ENCODE results near the gene BSDC1. TPM values are rescaled to one million over a fixed set of nuclear protein-coding genes. Genes with fewer than 3 reads are reported as not detected.

Gene BSDC1
- total and polyA plus RNA-seq, 10 of the 15 experiments (the other 5 are each of a cell fraction or from before 2014, with no cell fraction given) = 3.0 to 39.7 (median 22.8) TPM

DNA sequence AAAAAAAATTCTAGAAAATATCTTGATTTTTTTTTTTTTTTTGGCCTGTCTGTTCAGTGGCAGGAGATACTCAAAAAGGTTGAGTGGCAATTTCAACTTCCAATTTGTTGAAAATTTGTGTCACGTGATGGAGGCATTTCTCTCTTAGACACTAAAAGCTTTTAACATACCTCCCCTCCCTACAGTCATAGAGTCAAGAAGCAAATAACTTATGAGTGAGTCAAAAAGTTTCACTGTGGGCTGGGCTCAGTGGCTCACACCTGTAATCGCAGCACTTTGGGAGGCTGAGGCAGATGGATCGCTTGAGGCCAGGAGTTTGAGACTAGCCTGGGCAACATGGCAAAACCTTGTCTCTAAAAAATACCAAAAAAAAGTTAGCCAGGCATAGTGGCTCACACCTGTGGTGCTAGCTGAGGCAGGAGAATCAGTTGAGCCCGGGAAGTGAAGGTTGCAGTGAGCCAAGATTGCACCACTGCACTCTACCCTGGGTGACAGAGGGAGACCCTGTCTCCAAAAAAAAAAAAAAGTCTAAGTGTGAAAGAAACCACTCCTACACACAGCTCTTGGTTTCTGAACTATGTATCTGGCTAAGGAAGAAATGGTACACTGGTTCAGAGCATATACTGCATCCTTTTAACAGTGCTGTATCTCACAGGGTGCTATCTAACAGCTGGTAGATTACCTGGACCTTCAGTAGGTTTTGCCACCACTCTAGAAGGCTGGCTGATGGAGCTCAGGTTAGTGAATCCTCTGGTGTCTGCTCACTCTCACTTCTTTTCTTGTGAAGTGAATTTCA, 11.6 kb upstream of the BSDC1 start:
- BruUV-seq (replicated peaks) = no TSS peak
- Histone ChIP-seq H3K36me3 (ENCODE audit: control insufficient read depth in 2 of 2, insufficient read depth in 2 of 2, low read length in 1 of 2) (no peaks in the 10 kb centered on the region), H3K4me1 (ENCODE audit: control insufficient read depth, insufficient read depth, low read length) (no peaks in the 10 kb centered on the region), H3K27me3 (replicated peaks in 1 of 2; ENCODE audit: control insufficient read depth in 2 of 2, insufficient read depth in 2 of 2, low read length in 1 of 2) (no peaks in the 10 kb centered on the region), H3K79me2 (ENCODE audit: control insufficient read depth, insufficient read depth, low read length) (no peaks in the 10 kb centered on the region), H3K9me3 (replicated peaks; ENCODE audit: control insufficient read depth, insufficient read depth, low read length) (no peaks in the 10 kb centered on the region), H3K27ac (ENCODE audit: control insufficient read depth, insufficient read depth) (no peak overlapping the region), H2AFZ (ENCODE audit: control insufficient read depth, low read depth, low read length) (no peak overlapping the region), H3K4me2 (ENCODE audit: control insufficient read depth, insufficient read depth) (no peak overlapping the region), H3K4me3 (no peak overlapping the region), H4K20me1 (ENCODE audit: control insufficient read depth, insufficient read depth) (no peaks in the 10 kb centered on the region), H3K9ac (ENCODE audit: control insufficient read depth, insufficient read depth, low read length) (no peak overlapping the region)
- 43% methylated on average over 4 of the region's 4 CpGs for WGBS (ENCODE audit: insufficient coverage, insufficient replicate concordance, low lambda C conversion rate, missing lambda C conversion rate)
- in situ Hi-C loops (cut with MboI) (no loop called here), intact Hi-C loops (cut with micrococcal nuclease; ENCODE audit: unreplicated experiment) (no loop called here)
- DNase-seq (ENCODE audit: low read depth, low spot score) (no peak), FAIRE-seq (no peak), ATAC-seq (peak; percentile 42)
- CTCF ChIA-PET = interaction anchor here (1.3 to 7.4 kb wide), 3 partner anchors 7 to 190 kb away, joined by 4 to 87 read pairs (median 5); partner anchors contain the start of gene BSDC1
- POLR2A ChIA-PET = interaction anchor here (0.7 kb wide), 1 partner anchor 253 kb away, joined by 10 read pairs; no protein-coding TSS in a partner anchor
- RAD21 ChIA-PET (ENCODE audit: unreplicated experiment) = interaction anchor here (1.5 kb wide), 1 partner anchor 190 kb away, joined by 4 read pairs; no protein-coding TSS in a partner anchor
- SMC1A ChIA-PET (ENCODE audit: uncharacterized antibody, unreplicated experiment) = interaction anchor here (0.6 to 0.7 kb wide), 2 partner anchors 68 to 236 kb away, joined by 3 read pairs; no protein-coding TSS in a partner anchor
- TF ChIP-seq, protein P1, sequence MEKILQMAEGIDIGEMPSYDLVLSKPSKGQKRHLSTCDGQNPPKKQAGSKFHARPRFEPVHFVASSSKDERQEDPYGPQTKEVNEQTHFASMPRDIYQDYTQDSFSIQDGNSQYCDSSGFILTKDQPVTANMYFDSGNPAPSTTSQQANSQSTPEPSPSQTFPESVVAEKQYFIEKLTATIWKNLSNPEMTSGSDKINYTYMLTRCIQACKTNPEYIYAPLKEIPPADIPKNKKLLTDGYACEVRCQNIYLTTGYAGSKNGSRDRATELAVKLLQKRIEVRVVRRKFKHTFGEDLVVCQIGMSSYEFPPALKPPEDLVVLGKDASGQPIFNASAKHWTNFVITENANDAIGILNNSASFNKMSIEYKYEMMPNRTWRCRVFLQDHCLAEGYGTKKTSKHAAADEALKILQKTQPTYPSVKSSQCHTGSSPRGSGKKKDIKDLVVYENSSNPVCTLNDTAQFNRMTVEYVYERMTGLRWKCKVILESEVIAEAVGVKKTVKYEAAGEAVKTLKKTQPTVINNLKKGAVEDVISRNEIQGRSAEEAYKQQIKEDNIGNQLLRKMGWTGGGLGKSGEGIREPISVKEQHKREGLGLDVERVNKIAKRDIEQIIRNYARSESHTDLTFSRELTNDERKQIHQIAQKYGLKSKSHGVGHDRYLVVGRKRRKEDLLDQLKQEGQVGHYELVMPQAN (conservative IDR thresholded peaks at IDR 0.05) = no peak
- TF ChIP-seq SP1 (IDR thresholded peaks at IDR 0.05; ENCODE audit: low read depth, low read length) (no peak), CHD2 (IDR thresholded peaks at IDR 0.05; ENCODE audit: borderline replicate concordance, low read depth, low read length) (no peak)

Measured in GM12878 (cell line).